SIG-M5 (cell line): Measurements from ENCODE around the gene EMILIN1.
"Not testable (repeated sequence)": the region's sequence is repeated elsewhere in the genome, so short reads cannot be mapped to it uniquely, and the experiment has no call there.

Experiments
- DNase-seq: peaks from one replicate; lab custom pipeline; 2025; lab: John Stamatoyannopoulos, UW

Gene EMILIN1

DNA sequence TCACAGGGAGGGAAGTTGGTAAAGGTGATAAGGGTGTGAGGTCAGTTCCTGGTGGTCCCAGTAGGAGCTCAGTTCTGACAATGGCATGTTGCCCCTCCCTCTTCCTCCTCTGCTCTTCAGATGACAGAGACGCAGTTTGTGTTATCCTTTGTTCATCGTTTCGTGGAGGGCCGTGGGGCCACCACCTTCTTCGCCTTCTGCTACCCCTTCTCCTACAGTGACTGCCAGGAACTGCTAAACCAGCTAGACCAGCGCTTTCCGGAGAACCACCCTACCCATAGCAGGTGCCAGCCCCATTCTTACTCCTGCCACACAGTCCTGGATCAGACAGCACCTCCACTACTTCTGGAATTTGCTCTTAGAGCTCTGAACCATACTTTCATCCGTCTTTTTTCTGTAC is 24.6 kb upstream of the EMILIN1 start:
- no peak for DNase-seq

DNA sequence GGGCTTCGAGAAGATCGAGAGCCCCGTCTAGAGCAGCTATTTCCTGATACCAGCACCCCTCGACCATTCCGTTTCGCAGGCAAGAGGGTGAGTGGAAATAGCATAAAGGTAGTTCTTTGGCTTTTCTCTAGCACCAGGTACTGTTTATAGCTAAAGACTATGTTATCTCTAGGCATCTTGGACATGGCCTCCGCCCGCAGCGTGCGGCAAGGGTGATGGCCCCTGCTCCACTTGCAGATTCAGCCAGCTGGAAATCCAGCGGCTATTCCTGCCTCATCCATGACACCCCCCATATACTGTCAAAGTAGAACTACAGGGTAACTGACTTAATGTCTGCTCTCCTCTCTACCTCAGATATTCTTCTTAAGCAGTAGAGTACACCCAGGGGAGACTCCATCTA is 23.7 kb upstream of the EMILIN1 start:
- no peak for DNase-seq

- DNase-seq, result no peak
Observed at GRCh38 chr2:27057184-27057583, 21.2 kb upstream of the EMILIN1 start.

DNA sequence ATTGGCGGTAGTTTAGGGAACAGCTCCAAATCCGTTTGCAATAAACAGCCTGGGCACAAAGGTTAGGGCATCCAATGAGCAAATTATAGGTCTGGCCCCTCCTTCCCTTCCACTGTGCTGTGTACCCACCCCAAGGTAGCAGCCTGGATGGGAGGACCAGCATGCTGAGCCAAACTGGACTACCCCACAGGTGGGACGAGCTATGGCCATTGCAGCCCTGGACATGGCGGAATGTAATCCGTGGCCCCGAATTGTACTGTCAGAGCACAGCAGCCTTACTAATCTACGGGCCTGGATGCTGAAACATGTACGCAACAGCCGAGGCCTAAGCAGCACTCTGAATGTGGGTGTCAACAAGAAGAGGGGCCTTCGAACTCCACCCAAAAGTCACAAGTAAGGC is 20.2 kb upstream of the EMILIN1 start:
- no peak for DNase-seq

DNA sequence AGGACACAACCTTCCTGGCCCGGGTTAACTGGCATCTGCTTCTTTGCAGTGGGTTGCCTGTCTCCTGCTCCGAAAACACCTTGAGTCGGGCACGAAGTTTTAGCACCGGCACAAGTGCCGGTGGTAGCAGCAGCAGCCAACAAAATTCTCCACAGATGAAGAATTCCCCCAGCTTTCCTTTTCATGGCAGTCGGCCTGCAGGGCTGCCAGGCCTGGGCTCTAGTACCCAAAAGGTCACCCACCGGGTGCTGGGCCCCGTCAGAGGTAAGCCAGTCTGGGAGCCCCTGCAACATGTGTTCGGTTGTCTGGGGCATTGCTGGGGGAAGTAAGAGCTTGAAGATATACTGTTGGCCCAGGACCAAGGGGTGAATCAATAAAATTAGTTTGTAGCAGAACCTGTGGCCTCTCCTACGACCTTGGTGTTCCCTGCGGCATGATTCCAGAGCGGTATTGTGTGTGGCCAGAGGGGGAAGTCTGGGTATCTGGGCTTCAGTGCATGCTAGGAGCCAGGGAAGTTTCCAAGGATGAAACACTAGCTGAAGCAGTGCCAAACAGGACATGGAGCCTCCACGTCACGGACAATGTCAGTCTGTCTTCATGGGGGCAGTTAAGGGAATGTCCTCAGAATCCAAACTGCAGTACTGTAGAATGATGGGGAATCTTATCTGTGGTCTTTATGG is 19.1 kb upstream of the EMILIN1 start:
- no peak for DNase-seq

GRCh38 chr2:27060323-27060722 is 18.1 kb upstream of the EMILIN1 start:
- DNase-seq, result no peak

- no peak for DNase-seq
Observed at GRCh38 chr2:27065128-27065527, 13.3 kb upstream of the EMILIN1 start.

DNA sequence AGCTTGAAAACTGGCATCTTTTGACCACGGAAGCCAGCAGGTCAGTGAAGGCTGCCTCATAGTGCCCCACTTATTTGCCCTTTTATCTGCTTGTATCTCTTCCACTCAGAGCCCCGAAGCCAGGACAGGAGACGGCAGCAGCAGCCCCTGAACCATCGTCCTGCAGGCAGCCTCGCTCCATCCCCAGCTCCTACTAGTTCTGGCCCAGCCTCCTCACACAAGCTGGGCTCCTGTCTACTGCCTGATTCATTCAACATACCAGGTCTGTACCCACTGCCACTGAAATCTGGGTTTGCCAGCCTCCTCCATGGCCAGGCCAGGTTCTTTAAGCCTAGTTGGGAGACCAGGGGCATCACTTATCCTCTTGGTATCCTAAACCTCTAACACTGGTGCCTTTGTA is 11.0 kb upstream of the EMILIN1 start:
- DNase-seq, result no peak

GRCh38 chr2:27069436-27069835 is 9.0 kb upstream of the EMILIN1 start:
- no peak for DNase-seq

DNA sequence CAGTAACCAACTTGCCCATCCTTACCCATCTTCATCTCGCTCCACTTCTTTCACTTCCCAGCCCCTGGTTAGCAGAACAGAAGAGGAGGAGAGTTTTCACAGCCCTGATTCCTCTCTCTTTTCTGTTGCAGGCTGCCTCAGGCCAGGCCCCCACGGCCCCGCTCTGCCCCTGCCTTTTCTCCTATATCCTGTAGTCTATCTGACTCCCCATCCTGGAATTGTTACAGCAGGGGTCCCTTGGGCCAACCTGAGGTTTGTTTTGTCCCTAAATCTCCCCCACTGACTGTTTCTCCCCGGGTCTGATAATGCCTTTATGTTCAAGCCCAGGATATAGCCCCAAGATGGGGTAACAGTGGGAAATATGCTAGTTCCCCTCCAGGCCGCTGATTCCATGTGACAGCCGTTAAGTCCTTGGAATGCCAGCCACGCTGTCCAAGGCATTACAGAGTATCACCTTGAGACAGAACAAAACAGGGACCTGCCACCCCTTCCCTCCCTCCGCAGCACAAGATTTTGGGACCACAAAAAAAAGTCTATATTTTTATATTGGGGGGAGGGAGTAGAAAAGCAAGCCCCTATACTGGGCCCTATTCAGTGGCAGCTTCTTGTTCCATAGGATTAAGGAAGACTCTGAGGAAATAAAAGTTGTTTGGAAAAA is 8.3 kb upstream of the EMILIN1 start:
- DNase-seq, result no peak

- DNase-seq, result no peak
Observed at GRCh38 chr2:27070653-27071276, 7.7 kb upstream of the EMILIN1 start.

DNA sequence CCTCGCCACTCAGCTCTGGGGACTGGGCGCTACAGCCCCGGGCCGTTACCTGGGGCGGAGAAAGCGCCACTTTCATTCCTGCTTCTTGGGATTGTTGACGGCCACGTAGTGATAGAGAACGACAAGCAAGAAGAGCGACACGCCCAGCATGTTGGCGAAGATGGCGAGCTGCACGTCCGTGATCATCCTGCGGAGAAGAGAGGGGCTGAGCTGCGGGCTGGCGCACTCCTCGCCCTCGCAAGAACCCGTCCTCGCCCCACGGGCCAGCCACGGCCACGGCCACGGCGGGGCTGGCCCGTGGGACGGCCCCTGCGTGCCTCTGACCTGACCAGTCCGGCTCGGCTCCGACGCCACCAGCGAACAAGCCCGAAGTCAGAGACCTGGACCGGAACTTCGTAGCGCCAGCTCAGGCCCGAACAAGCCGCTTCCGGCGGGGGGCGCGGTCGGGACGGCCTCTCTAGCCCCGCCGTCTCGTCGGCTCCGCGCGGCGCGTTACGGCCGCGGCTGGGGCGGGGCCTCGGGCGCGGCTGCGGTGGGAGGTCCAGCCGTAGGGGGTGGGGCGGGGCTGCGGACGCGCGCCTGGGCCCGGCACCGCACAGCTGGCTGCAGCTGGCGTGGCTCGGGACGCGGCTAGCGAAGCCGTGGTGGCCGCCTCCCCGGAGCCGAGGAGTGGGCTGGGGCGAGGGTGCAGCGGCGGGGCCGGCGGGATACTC is 7.0 kb upstream of the EMILIN1 start, which contains the start of gene OST4:
Gene OST4, minus strand, starts transcription at position 378 of the 713 bp plus-strand sequence.
- DNase-seq, result peak; percentile 32

DNA sequence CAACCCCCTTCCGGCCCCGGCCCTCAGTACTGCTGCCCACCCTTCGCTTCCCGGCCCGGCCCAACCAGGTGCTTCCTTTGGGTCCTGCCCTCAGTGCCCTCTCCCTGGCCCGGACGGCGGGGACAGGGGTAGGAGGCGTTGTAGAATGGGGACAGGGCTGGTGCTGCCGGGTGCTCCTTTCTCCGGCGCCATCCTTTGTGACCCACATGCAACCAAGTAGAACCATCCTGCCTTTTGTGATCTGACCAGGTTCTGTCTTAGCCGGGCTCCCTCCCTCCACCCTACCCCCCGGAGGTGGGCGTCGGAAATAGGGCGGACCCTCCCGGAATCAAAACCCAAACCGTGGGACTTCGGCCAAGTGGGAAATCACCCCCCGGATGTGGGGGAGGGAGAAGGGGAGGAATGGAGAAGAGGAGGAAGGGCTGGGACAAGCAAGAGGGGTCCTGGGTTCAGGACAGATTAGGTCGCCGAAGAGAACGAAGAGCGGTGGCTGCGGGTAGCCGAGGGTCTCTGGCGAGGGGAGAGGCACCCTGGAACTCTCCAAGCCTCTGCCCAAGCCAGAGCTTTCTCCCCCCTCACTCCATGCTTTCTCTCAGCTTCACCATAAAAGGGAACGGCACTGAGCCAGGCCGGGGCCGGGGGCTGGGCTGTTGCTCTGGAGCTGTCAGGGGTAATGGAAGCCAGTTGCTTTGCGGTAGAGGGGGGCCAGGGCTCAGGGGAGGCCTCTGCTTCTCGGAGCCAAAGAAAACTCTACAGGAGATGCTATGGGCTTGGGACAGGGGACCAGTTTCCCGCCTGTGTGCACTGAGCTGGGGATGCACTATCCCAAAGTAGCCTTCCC is 6.2 kb upstream of the EMILIN1 start:
- DNase-seq, result no peak

DNA sequence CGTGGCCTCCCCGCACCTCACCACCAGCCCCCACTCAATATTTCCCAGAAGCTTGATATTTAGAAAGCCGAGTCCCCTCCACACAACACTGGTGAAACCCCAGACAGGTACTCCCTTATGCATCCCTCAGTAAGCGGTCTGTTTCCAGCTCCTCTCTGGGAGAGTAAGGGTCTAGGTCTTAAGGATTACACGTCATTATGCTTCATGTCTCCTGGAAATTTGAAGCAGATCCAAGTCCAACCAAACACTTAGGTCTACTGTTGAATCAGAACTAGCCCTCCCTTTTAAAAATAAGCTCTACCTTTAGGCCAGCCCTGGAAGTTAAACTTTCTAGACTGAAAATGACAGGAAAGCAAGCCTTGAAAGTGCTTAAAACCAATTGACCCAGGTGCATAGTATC is 5.5 kb upstream of the EMILIN1 start:
- no peak for DNase-seq

- DNase-seq, result no peak
Observed at GRCh38 chr2:27073782-27074181, 4.6 kb upstream of the EMILIN1 start.

DNA sequence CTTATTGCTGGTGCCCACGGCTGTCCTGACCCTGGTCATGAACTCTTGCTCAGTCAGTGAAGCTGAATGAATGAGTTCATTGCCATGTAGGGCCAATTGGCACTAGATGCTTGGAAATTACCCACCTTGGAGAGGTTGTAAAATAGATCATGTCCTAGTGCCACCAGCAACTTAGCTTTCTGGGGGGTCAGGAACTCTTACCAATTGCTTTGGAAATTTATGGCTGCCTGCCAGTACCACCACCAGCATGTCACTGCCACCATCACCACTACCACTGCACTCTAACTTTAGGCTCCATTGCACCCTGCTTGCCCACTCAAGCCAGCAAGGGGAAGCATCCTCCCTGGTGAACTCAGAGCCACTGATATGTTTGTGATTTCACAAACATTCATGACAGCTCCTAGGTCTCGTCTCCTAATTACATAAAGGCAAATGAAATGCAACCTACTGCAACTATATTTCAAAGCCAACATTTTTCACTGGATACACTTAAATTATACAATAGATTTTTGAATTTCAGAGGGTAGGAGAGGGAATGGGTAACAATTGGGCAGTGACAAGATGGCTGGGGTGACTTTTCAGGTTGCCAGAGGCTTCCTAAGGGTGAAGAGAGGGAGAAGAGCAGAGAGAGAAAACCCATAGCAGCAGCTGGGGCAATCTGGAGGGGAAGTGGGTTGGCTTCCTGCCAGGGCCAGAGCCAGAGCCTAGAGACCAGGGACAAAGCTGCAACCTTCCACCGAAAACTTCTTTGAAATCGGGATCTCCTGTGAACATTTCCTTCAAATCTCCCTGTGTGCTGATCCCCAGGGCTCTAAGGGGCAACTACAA is 3.5 kb upstream of the EMILIN1 start:
- DNase-seq, result no peak

DNA sequence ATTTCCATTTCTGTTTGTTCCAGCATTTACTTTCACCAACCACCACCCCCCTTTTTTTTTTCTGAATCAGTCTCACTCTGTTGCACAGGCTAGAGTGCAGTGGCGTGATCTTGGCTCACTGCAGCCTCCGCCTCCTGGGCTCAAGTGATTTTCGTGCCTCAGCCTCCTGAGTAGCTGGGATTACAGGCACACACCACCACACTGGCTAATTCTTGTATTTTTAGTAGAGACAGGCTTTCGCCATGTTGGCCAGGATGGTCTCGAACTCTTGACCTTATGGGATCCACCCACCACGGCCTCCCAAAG is 2.9 kb upstream of the EMILIN1 start:
- not testable (repeated sequence) for DNase-seq

DNA sequence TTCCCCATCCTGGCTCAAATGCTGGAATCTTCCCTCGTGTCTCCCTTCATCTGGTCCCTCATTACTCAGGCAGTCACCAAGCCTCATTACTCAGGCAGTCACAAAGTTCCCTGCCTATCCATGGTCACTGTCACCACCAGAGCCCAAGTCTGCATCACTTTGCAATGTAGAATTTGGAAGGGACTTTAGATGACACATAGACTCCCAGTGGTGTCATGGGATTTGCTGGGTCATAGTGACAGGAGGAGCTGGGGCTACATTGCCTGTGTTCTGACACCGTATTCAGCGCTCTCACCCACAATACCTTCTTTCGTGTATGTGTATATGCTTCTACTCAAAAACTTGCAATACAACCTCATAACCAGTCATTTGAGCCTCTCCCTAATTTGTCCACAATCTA is 2.1 kb upstream of the EMILIN1 start:
- no peak for DNase-seq

GRCh38 chr2:27077231-27077630 is 1.2 kb upstream of the EMILIN1 start:
- DNase-seq, result no peak

- DNase-seq, result no peak
Observed at GRCh38 chr2:27079233-27080139, 1.1 kb downstream of the EMILIN1 start.
